ENCODE measurements around the gene OPA1.

The OPA1 gene

GRCh38 chr3:193737191-193737751 is 144.3 kb downstream of the OPA1 start:
- DNase-seq (ENCODE audit: low spot score): no peak

- DNase-seq (ENCODE audit: low spot score): no peak
These were observed 149.6 kb downstream of the OPA1 start for GRCh38 chr3:193742628-193743027.

GRCh38 chr3:193743702-193744047 is 150.7 kb downstream of the OPA1 start:
- DNase-seq (ENCODE audit: low spot score): no peak

GRCh38 chr3:193744048-193744821 is 151.2 kb downstream of the OPA1 start:
- DNase-seq (ENCODE audit: low spot score): no peak

DNA sequence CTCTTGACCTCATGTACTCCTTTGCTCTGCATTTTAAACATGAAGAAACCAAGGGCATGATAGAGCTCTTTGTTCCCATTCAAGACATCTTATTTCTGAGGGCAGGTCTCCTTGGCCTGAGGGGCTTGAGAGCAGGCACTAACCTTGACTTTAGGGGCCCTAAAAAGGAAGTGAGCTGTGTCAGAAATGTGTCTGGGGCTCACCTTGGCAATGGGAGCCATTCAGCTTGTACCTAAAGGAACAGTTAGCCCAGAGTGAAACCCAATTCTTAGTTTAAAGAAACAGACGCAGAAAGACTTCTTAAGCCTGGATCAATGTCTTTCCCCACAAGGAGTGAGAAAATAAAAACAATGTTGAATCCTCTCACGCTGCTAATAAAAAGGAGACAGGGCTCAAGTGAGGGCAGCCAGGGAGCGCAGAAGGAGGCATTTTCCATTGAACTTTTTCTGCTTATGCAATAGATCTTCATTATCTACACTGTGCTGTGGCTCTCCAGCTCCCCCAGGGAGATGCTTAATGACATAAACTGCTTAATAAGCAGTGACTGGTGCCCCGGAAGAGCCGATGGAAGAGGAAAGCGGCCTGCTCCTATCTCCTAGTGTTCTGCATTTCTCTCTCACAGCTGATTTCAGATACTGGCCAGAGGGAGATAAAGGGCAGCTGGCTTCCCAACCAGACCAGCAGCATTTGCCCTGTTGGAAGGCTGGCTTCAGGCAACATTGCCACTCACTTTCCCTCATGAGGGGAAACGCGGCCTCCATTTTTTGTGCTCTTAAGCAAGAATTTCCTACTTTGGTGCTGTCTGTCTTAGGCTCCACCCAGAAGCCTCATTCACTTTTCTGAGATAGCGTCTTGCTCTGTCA is 152.0 kb downstream of the OPA1 start:
- DNase-seq (ENCODE audit: low spot score): no peak

DNA sequence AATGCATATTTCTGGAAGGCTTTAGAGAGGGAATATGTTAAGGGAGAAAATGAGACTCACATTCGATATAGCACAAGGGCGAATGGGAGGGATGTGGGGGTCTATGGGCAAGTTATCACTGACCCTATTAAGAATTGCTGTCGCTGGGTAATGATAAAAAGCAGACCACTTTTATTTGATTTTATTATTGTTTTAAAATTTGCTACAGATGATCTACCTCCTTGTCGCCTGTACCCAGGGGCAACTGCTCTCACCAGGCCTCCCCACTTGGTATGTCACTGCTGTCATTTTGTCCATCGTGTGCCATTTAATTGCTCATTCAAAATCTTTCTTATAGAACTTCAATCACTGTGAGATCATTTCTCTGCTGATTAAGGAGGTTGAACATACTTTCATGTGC is 153.8 kb downstream of the OPA1 start:
- no peak for DNase-seq (ENCODE audit: low spot score)
